ENCODE measurements around the gene ARPIN.

ARPIN gene

GRCh38 chr15:89900849-89901248 lies 11.9 kb downstream of the ARPIN start:
- H3K4me3 ChIP-seq (ENCODE audit: low read depth, low read length), result no peak overlapping the region
- no peak for DNase-seq (ENCODE audit: low read depth)
- TF ChIP-seq CTCF (IDR thresholded peaks at IDR 0.05; ENCODE audit: low read depth, low read length, missing control alignments), result no peak

GRCh38 chr15:89899951-89900567 lies 12.7 kb downstream of the ARPIN start:
- no peak for TF ChIP-seq CTCF (IDR thresholded peaks at IDR 0.05; ENCODE audit: low read depth, low read length, missing control alignments)
- H3K4me3 ChIP-seq (ENCODE audit: low read depth, low read length), result no peak overlapping the region
- DNase-seq (ENCODE audit: low read depth), result no peak

- no peak overlapping the region for H3K4me3 ChIP-seq (ENCODE audit: low read depth, low read length)
- no peak for DNase-seq (ENCODE audit: low read depth)
- no peak for TF ChIP-seq CTCF (IDR thresholded peaks at IDR 0.05; ENCODE audit: low read depth, low read length, missing control alignments)
Observed at GRCh38 chr15:89899295-89899945, 13.3 kb downstream of the ARPIN start.

- peak; percentile 85 for TF ChIP-seq CTCF (IDR thresholded peaks at IDR 0.05; ENCODE audit: low read depth, low read length, missing control alignments)
- H3K4me3 ChIP-seq (ENCODE audit: low read depth, low read length), result no peak overlapping the region
- peak; percentile 34 for DNase-seq (ENCODE audit: low read depth)
Observed at GRCh38 chr15:89898614-89899294, 14.0 kb downstream of the ARPIN start.

GRCh38 chr15:89898146-89898545 lies 14.6 kb downstream of the ARPIN start:
- no peak for DNase-seq (ENCODE audit: low read depth)
- TF ChIP-seq CTCF (IDR thresholded peaks at IDR 0.05; ENCODE audit: low read depth, low read length, missing control alignments), result no peak
- no peak overlapping the region for H3K4me3 ChIP-seq (ENCODE audit: low read depth, low read length)

- peak within 1 kb of the TSS; percentile 88 for H3K4me3 ChIP-seq (ENCODE audit: low read depth, low read length)
- peak; percentile 81 for DNase-seq (ENCODE audit: low read depth)
- TF ChIP-seq CTCF (IDR thresholded peaks at IDR 0.05; ENCODE audit: low read depth, low read length, missing control alignments), result no peak
Observed at GRCh38 chr15:89893696-89894447, 18.9 kb downstream of the ARPIN start, which contains the start of gene AP3S2. TSS of gene AP3S2 (minus strand) at chr15:89893994. CDS start at chr15:89893949, 45 bp downstream.
